KOPT-K1 (cell line): Measurements from ENCODE around the gene TTC17.
A peak's percentile ranks its signal among the peaks of the same experiment; 100 is the strongest.
"Not testable (repeated sequence)": the region's sequence is repeated elsewhere in the genome, so short reads cannot be mapped to it uniquely, and the experiment has no call there.

ENCODE experiments used
- H3K27ac ChIP-seq: fragments of 200-600 bp; sonication (generic); 2 replicates; pipeline ENCODE4 v1.5.1; 2016; ENCODE audit warnings: antibody characterized with exemption, mild to moderate bottlenecking, low read depth, low read length; ENCODE audit not compliant: poor library complexity, severe bottlenecking
- H3K36me3 ChIP-seq: fragments of 200-600 bp; sonication (generic); 2 replicates; pipeline ENCODE4 v1.5.1; 2017; ENCODE audit warnings: antibody characterized with exemption, mild to moderate bottlenecking, low read length, moderate library complexity; ENCODE audit not compliant: insufficient read depth
- H3K9me3 ChIP-seq: fragments of 200-600 bp; sonication (generic); 2 replicates; pipeline ENCODE4 v1.5.1; 2017; ENCODE audit warnings: antibody characterized with exemption, low read length, mild to moderate bottlenecking; ENCODE audit not compliant: insufficient read depth, poor library complexity, severe bottlenecking

Gene TTC17, protein sequence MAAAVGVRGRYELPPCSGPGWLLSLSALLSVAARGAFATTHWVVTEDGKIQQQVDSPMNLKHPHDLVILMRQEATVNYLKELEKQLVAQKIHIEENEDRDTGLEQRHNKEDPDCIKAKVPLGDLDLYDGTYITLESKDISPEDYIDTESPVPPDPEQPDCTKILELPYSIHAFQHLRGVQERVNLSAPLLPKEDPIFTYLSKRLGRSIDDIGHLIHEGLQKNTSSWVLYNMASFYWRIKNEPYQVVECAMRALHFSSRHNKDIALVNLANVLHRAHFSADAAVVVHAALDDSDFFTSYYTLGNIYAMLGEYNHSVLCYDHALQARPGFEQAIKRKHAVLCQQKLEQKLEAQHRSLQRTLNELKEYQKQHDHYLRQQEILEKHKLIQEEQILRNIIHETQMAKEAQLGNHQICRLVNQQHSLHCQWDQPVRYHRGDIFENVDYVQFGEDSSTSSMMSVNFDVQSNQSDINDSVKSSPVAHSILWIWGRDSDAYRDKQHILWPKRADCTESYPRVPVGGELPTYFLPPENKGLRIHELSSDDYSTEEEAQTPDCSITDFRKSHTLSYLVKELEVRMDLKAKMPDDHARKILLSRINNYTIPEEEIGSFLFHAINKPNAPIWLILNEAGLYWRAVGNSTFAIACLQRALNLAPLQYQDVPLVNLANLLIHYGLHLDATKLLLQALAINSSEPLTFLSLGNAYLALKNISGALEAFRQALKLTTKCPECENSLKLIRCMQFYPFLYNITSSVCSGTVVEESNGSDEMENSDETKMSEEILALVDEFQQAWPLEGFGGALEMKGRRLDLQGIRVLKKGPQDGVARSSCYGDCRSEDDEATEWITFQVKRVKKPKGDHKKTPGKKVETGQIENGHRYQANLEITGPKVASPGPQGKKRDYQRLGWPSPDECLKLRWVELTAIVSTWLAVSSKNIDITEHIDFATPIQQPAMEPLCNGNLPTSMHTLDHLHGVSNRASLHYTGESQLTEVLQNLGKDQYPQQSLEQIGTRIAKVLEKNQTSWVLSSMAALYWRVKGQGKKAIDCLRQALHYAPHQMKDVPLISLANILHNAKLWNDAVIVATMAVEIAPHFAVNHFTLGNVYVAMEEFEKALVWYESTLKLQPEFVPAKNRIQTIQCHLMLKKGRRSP

DNA sequence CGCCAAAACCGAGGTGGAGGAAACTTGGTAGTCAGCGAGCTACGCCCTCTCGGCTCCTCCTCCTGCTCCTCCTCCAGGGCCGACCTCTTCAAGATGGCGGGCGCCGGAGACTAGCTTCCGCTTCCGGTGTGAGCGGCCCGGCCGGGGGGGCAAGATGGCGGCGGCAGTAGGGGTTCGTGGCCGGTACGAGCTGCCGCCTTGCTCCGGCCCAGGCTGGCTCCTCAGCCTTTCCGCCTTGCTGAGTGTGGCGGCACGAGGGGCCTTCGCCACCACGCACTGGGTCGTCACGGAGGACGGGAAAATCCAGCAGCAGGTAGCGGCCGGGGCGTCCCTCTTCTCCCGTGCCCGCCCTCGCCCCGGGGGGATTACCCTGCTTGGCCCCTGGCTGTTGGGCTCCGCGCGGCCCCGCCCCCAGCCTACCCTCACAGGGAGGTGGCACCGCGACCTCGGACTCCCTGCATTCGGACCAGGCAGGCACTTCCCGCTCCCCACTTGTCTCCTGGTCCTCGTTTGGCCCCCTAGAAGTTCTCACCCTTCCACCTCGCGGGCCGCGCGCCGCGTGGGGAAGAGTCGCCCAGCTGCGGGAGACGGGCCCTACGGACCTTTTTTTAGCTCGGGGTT is at the start of gene TTC17:
Gene TTC17, plus strand, starts transcription at position 120 of the 621 bp plus-strand sequence. Its CDS starts 35 bp downstream, at position 155.
- Histone ChIP-seq H3K27ac (peak within 1 kb of the TSS; percentile 85), H3K9me3 (no peaks in the 10 kb centered on the region), H3K36me3 (peaks cover 13% of the 10 kb centered on the region; the same call in 1 of the 2 replicates)

DNA sequence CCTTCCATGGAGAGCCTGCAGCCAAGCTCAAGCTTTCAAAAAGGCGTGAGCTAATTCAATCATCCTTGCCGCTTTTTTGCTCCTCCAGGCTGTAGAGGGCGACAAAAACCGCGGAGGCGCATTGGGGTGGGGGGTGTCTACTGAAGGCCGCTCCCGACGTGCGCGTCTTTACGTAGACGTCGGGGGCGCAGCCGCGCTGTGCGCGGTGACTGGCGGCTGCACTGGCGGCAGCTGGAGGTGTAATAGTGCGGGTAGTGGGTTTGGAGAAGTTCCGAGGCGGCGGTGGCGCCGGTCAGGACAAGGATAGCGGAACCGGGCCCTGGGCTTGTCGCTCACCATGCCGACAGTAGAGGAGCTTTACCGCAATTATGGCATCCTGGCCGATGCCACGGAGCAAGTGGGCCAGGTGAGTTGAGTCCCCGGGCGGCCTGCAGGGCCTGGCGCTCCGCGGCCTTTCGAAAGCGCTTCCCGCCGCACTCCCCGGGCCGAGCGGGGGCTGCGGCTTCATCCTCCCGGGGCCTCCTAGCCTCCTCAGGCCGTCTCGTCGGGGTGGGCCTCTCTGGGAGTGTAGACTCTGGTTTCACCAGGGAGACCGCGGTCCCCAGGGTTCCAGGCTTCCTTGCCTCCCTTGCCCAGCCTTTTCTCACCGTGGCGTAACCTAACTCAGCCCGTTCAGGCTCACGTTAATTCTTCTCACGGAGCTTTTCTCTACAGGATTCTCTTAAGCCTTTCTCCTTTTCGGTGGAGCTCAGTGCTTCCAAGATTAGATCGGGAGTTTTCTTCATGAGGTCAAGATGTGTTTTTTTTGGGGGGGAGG is 46.7 kb upstream of the TTC17 start, which contains the start of gene API5:
Gene API5, plus strand, starts transcription at position 206 of the 817 bp plus-strand sequence. Its CDS starts 132 bp downstream, at position 338.
- peak within 1 kb of the TSS; percentile 70 for H3K27ac ChIP-seq
- H3K36me3 ChIP-seq, result peaks cover 4% of the 10 kb centered on the region; the same call in 1 of the 2 replicates
- no peaks in the 10 kb centered on the region for H3K9me3 ChIP-seq

DNA sequence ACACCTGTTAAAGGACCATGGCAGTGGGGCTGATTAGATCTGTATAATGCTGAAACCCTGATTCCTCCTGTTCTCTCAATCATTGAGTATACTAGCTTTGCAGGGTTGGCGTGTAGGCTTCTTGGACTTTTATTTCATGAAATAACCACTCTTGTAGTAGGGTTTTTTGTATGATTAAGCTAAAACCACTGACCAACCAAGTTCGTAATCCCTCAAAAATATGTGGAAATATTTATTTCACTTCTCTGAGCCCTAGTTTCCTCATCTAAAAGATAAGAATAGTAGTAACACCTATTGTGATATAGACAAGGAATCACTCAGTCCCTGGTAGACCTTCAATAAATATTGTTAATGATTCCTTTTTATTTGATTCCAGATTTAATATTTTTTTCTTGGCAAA is 42.8 kb upstream of the TTC17 start:
- H3K27ac ChIP-seq, result no peak overlapping the region
- H3K9me3 ChIP-seq, result no peaks in the 10 kb centered on the region
- peaks cover 42% of the 10 kb centered on the region for H3K36me3 ChIP-seq

DNA sequence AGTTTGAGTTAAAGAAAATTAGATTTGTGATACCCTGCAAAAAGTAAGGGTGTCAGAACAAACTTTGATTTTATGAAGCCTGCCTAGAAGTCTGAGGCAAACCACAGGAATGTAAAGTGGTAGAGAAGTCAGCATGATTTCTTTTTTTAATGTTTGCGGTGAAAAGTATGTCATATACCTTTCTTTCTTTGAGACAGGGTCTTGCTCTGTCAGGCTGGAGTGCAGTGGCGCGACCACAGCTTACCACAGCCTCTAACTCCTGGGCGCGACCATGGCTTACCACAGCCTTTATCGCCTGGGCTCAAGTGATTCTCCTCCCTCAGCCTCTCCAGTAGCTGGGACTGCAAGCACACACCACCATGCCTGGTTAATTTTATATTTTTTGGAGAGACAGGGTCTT is 42.3 kb upstream of the TTC17 start:
- Histone ChIP-seq H3K27ac (no peak overlapping the region), H3K9me3 (no peaks in the 10 kb centered on the region), H3K36me3 (peaks cover 47% of the 10 kb centered on the region)

DNA sequence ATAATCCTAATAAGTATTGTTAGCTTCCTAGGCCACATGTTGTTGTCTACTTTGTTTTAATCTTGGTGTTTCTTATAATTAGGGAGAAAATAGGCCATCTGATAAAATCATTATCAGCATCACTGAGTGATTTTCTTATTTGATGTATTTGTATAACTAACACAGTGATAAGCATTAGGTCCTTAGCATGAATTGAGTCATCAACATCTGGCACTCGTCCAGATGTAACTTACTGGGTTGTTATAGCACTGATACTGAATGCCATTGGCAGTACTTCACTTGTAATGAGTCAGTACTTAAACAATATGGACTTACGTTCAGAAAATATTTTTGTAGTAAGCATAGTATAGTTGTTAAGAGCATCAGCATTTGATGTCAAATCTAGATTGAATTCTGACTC is 30.7 kb upstream of the TTC17 start:
- H3K36me3 ChIP-seq, result peaks cover 100% of the 10 kb centered on the region
- H3K27ac ChIP-seq, result no peak overlapping the region
- no peaks in the 10 kb centered on the region for H3K9me3 ChIP-seq

DNA sequence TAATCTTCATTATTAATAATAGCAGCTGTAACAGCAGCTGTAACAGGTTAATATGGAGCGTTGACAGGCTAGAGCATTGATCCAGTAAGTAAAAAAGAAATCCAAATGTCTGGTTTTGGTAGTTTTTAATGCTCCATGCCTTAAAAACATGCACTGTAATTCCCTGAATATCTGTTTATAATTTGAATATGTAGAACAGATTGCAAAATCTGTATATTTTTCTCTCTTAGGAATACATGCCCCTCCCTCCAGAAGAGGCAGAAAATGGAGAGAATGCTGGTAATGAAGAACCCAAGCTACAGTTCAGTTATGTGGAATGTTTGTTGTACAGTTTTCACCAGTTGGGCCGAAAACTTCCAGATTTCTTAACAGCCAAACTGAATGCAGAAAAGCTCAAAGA is 30.2 kb upstream of the TTC17 start:
- no peaks in the 10 kb centered on the region for H3K9me3 ChIP-seq
- H3K36me3 ChIP-seq, result peaks cover 100% of the 10 kb centered on the region
- no peak overlapping the region for H3K27ac ChIP-seq

DNA sequence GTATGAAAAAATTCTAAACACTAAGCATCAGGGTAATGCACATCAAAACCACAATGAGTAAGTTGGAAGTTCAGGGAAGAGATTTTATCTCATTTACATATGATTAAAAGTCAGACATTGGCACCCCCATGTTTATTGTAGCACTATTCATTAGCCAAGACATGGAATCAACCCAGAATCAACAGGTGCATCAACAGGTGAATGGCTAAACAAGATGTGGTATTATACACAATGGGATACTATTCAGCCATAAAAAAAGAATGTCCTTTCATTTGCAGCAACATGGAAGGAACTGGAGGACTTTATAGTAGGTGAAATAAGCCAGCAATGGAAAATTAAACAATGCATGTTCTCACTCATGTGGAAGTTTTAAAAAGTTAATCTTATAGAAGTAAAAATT is 17.6 kb upstream of the TTC17 start:
- H3K36me3 ChIP-seq, result peaks cover 63% of the 10 kb centered on the region
- no peaks in the 10 kb centered on the region for H3K9me3 ChIP-seq
- no peak overlapping the region for H3K27ac ChIP-seq

DNA sequence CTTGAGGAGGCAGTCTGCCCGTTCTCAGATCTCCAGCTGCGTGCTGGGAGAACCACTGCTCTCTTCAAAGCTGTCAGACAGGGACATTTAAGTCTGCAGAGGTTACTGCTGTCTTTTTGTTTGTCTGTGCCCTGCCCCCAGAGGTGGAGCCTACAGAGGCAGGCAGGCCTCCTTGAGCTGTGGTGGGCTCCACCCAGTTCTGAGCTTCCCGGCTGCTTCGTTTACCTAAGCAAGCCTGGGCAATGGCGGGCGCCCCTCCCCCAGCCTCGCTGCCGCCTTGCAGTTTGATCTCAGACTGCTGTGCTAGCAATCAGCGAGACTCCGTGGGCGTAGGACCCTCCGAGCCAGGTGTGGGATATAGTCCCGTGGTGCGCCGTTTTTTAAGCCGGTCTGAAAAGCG is 7.3 kb upstream of the TTC17 start:
- not testable (repeated sequence) for H3K36me3 ChIP-seq, H3K9me3 ChIP-seq, H3K27ac ChIP-seq

DNA sequence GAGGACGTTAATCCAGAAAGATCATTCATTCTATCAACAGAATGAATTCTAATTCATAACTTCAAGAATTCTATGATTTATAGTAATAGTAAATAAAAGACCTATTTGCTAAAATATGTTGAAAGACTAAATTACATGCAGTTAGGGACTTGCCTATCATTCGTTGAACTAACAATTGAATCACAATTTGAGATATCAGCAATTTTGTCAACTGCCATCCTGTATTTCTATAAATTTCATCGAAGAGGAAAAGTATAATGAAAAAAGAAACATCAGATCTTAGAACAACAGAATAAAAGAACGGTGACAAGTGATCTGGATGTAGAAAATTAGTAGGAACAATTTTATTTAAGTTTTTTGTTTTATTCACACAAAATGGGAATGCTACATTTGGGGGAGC is 4.4 kb upstream of the TTC17 start:
- no peaks in the 10 kb centered on the region; the same call in 1 of the 2 replicates for H3K36me3 ChIP-seq
- no peaks in the 10 kb centered on the region for H3K9me3 ChIP-seq
- no peak overlapping the region for H3K27ac ChIP-seq

DNA sequence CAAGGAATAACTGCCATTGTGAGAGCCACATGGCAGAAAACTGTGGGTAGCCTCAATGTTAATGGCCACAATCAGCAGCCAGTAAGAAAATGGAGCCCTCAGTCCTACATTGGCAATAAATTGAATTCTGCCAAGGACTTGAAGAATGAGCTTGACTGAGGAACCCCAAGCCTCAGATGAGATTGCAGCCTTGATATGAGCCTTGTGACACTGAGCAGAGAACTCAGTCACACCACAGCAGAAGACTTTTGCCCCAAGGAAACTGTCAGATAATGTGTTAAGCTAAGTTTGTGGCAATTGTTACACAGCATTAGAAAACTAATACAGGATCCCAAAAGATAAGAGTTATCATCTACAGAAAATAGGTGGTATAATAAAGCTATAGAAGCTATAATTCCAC is 2.4 kb upstream of the TTC17 start:
- no peak overlapping the region for H3K27ac ChIP-seq
- no peaks in the 10 kb centered on the region for H3K9me3 ChIP-seq
- H3K36me3 ChIP-seq, result no peaks in the 10 kb centered on the region; the same call in 1 of the 2 replicates

DNA sequence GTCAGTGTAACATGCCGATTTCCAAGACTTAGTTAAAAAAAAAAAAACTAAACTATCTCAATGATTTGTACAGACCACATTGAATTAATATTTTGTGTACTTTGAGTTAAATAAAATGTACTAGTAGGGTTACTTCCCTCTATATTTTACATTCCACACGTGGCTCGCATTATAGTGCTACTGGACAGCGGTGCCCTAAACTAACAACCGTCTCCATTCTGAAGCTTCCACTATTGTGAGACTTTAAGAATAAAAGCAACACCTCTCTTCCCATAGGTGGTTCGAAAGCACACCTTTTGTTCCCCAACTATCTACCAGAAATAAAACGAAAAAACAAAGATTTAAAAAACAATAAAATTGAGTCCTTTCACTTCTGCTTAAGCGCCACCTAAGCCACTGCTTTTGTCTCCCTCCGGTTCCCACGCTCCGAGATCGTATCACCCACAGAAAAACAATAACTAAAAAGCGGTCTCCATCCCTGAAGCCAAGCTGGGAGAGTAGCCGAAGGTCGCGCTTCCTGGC is 380 bp upstream of the TTC17 start:
- Histone ChIP-seq H3K27ac (peak overlapping the region; percentile 85), H3K36me3 (peaks cover 12% of the 10 kb centered on the region; the same call in 1 of the 2 replicates), H3K9me3 (no peaks in the 10 kb centered on the region)

DNA sequence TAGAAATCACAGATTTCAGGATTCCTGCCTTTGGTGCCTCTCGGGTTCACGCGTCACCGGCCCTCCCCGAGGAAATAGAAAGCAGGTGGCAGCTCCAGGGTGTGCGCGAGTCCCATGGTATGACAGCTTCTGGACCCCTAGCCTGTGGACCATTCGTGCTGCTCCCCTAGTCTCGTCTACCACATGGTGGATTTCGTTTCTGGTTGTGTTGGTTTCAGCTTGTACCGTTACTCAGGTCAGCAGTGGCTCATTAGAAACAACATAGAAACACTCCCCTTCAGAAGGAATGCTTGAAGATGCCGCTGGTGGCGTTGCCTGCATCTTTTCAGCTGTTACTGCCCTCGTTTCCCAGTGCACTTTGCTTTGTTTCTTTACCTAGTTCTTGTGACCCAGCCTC is 700 bp downstream of the TTC17 start:
- H3K36me3 ChIP-seq, result peaks cover 16% of the 10 kb centered on the region; the same call in 1 of the 2 replicates
- H3K9me3 ChIP-seq, result no peaks in the 10 kb centered on the region
- H3K27ac ChIP-seq, result peak overlapping the region; percentile 85

DNA sequence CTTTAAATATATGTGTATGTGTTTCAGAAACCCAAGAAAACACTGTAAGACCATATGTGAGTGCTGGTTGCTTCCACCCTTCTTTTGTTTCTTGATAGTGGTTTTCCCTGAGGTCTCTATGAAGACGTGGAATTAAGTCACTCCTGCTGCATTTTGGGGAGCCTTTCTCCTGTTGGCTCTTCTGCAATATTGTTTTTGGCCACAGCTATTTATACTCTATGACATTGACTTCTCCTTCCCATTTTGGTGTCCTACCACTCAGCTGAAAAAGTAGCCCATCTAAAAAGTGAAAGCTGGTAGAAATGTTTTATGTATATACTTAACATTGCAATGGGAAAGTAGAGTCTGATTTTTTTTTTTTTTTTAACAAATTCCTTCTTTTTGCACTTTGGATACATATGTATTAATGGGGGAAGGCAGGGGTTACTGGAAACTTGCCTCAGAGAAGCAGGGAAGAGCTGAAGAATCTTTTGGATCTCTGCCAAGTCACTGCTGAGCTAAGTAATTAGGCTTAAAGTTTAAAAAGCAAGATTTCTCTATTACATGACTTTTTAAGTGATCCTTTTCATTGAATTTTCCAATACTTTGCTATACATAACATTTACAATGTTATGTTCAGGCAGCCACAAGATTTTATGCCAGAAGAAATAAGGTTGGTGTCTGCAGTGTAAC is 1.8 kb downstream of the TTC17 start:
- H3K9me3 ChIP-seq, result no peaks in the 10 kb centered on the region
- no peak overlapping the region for H3K27ac ChIP-seq

More for the DNA sequence above, 1.8 kb downstream of the TTC17 start:
- peaks cover 24% of the 10 kb centered on the region for H3K36me3 ChIP-seq
